Smooth muscle cell (in vitro differentiated cells): ENCODE results near the gene MUC5B. TPM values are rescaled to one million over a fixed set of nuclear protein-coding genes. Genes with fewer than 3 reads are reported as not detected.

Experiments
- DNase-seq: peaks from one replicate; lab custom pipeline; 2025; ENCODE audit not compliant: unreplicated experiment; lab: John Stamatoyannopoulos, UW
- H2AFZ ChIP-seq: fragments of 200-600 bp; sonication (generic); 2 replicates; pipeline ENCODE4 v1.6.0; 2016; ENCODE audit warnings: antibody characterized with exemption, low read depth, mild to moderate bottlenecking
- H3F3A ChIP-seq: fragments of 200-600 bp; sonication (generic); 2 replicates; pipeline ENCODE4 v1.6.0; 2017; ENCODE audit warnings: antibody characterized with exemption, low read depth
- H3K27ac ChIP-seq: fragments of 200-600 bp; sonication (generic); 2 replicates; pipeline ENCODE4 v1.5.1; 2016; ENCODE audit warnings: low read depth, mild to moderate bottlenecking
- H3K27me3 ChIP-seq: fragments of 200-600 bp; sonication (generic); 2 replicates; pipeline ENCODE4 v1.6.1; 2016; ENCODE audit warnings: low read depth, mild to moderate bottlenecking
- H3K36me3 ChIP-seq: fragments of 200-600 bp; sonication (generic); 2 replicates; pipeline ENCODE4 v1.5.1; 2016; ENCODE audit warnings: low read depth
- H3K4me1 ChIP-seq: fragments of 200-600 bp; sonication (generic); 2 replicates; pipeline ENCODE4 v1.5.1; 2016; ENCODE audit warnings: low read depth
- H3K4me2 ChIP-seq: fragments of 200-600 bp; sonication (generic); 2 replicates; pipeline ENCODE4 v1.6.0; 2016; ENCODE audit warnings: mild to moderate bottlenecking
- H3K4me3 ChIP-seq: fragments of 200-600 bp; sonication (generic); 2 replicates; pipeline ENCODE4 v1.5.1; 2016; ENCODE audit warnings: mild to moderate bottlenecking
- H3K79me2 ChIP-seq: fragments of 200-600 bp; sonication (generic); 2 replicates; pipeline ENCODE4 v1.6.0; 2016; ENCODE audit warnings: low read depth, mild to moderate bottlenecking
- H3K9ac ChIP-seq: fragments of 200-600 bp; sonication (generic); 2 replicates; pipeline ENCODE4 v1.6.0; 2016; ENCODE audit warnings: low read depth
- H3K9me3 ChIP-seq: fragments of 200-600 bp; sonication (generic); replicated peaks from 2 replicates; pipeline ENCODE4 v1.5.1; 2016; ENCODE audit warnings: low read depth
- H4K20me1 ChIP-seq: fragments of 200-600 bp; sonication (generic); 2 replicates; pipeline ENCODE4 v1.6.0; 2016; ENCODE audit warnings: low read depth
- WGBS: methylation state at CpG from one replicate; pipeline ENCODE4 v1.1.7; 2016; ENCODE audit warnings: low lambda C conversion rate; 5-methylcytosine and 5-hydroxymethylcytosine counted together
- polyA plus RNA-seq: library from polyadenylated mRNA; unstranded; fragments of >200 nt; fragmentation: Nextera tagmentation; extraction: Ambion mirVana; gene quantifications from 2 replicates; pipeline ENCODE4 v1.2.1, GENCODE V29; 2016
- total RNA-seq: library from RNA; depleted of rRNA; stranded (reverse); fragments of >200 nt; gene quantifications from 2 replicates; pipeline ENCODE4 v1.2.3, GENCODE V29; 2014
- TF ChIP-seq, protein P1 (sequence below): fragments of 200-600 bp; sonication (generic); IDR thresholded peaks from 2 replicates; pipeline ENCODE4 v1.5.1; 2017; ENCODE audit warnings: borderline replicate concordance, mild to moderate bottlenecking, antibody characterized with exemption; ENCODE audit not compliant: insufficient read depth, poor library complexity, severe bottlenecking

Gene MUC5B
- total and polyA plus RNA-seq, 2 experiments from 2014 or later = not detected

DNA sequence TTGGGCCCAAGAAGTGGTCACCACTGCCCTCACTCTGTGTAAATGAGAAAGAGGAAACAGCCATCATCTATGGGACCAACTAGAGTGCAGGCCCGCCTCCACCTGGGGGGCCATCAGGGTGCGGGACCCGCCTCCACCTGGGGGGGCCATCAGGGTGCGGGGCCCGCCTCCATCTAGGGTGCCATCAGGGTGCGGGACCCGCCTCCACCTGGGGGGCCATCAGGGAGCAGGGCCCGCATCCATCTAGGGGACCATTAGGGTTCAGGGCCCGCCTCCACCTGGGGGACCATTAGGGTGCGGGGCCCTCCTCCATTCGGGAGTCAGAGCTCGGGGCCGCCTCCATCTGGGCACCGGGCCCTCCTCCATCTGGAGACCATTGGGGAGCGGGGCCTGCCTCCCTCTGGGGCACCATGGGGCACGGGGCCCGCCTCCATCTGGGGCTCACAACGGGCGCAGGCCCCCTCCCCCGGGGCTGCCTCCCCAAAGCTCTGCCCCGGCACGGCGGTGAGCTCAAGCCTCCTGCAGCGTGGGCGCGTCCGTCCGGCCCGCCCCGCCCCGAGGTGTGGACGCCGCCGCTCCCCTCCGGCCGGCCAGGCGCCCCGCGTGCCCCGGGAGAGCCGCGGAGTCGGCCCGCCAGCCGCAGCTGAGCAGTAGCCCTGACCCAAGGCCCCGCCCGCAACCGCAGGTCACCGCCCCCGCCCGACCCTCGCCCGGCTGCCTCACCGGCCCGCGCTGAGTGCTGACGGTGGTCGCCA is 86.1 kb downstream of the MUC5B start:
- no peak for DNase-seq
- 27% methylated on average over 17 of the region's 58 CpGs for WGBS
- Histone ChIP-seq H3K9ac (peak overlapping the region; percentile 83), H3K4me2 (peak overlapping the region; percentile 97), H4K20me1 (peaks cover 50% of the 10 kb centered on the region), H3K4me3 (peak overlapping the region; percentile 86), H3K36me3 (no peaks in the 10 kb centered on the region), H3K27me3 (no peaks in the 10 kb centered on the region), H3K4me1 (peaks cover 4% of the 10 kb centered on the region), H3K79me2 (peaks cover 55% of the 10 kb centered on the region), H3F3A (no peaks in the 10 kb centered on the region), H3K27ac (peak overlapping the region; percentile 80), H3K9me3 (no peaks in the 10 kb centered on the region), H2AFZ (no peak overlapping the region)
- TF ChIP-seq, protein P1, sequence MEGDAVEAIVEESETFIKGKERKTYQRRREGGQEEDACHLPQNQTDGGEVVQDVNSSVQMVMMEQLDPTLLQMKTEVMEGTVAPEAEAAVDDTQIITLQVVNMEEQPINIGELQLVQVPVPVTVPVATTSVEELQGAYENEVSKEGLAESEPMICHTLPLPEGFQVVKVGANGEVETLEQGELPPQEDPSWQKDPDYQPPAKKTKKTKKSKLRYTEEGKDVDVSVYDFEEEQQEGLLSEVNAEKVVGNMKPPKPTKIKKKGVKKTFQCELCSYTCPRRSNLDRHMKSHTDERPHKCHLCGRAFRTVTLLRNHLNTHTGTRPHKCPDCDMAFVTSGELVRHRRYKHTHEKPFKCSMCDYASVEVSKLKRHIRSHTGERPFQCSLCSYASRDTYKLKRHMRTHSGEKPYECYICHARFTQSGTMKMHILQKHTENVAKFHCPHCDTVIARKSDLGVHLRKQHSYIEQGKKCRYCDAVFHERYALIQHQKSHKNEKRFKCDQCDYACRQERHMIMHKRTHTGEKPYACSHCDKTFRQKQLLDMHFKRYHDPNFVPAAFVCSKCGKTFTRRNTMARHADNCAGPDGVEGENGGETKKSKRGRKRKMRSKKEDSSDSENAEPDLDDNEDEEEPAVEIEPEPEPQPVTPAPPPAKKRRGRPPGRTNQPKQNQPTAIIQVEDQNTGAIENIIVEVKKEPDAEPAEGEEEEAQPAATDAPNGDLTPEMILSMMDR = no peak

DNA sequence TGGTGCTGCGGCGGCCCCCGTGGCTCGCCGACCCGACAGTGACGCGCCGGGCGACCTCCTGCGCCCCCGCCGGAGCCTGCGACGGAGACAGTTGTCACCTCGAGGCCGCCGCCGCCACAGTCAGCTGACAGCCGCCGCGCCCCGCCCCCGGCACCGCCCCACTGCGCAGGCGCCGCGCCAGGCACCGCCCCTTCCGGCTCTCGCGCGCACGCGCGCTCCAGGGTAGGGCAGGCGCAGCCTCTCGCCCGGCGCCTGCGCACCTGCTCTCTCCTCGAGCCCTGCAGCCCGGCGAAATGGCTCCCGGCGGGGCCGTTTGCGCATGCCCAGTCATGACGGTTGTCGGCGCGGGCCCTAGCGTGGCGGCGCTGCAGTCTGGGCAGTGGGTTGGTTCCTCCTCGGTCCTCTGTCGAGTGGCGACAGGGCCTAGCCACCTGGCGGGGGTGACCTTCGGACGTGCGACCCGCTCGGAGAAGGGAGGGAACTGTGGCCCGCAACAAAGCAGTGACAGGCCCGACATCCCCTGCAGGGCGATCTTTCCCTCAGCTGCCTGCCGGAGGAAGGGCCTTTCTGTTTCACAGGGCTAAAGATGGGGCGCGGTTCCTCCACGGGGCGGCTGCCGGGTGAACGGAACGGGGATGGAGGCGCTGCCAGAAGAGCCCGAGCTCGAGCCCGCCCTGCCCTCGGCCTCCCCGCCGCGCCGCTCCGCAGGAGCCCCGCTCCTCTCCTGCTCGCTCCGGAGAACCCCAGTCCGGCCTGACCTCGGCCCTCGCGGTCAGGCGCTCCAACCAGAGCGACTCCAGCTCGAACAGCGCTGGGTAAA is 86.8 kb downstream of the MUC5B start, which contains the start of gene TOLLIP:
TSS of gene TOLLIP (minus strand) at position 135 of the 820 bp plus-strand sequence. CDS start at position 1, 134 bp downstream.
- WGBS = 5% methylated on average over 55 of the region's 97 CpGs

DNA sequence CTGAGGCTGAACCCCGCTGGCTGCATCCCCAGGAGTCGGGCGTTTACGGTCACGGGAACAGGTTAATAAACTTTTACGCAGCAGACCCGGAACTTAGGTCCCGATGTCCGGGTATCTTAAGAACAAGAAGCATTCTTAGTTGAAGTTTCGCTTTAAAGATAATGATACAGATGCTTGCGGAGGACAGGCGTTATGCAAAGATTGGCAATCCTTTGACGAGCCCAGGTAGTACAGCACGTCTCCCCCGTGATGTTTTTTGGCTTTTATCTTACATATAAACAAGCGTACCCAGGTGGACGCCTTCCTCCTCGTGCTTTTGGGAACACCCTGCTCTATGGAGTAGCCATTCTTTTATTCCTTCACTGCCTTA is 87.4 kb downstream of the MUC5B start:
- Histone ChIP-seq H4K20me1 (peaks cover 36% of the 10 kb centered on the region), H3F3A (no peaks in the 10 kb centered on the region), H3K27ac (no peak overlapping the region), H3K9ac (peak overlapping the region; percentile 56), H3K4me3 (peak overlapping the region; percentile 86), H3K4me2 (peak overlapping the region; percentile 87), H3K4me1 (peaks cover 4% of the 10 kb centered on the region), H3K9me3 (no peaks in the 10 kb centered on the region), H3K27me3 (no peaks in the 10 kb centered on the region), H3K79me2 (peaks cover 41% of the 10 kb centered on the region), H3K36me3 (no peaks in the 10 kb centered on the region), H2AFZ (peak overlapping the region; percentile 94)
- TF ChIP-seq, protein P1 = no peak
- WGBS = 87% methylated on average over 18 of the region's 18 CpGs
- no peak for DNase-seq

More for the DNA sequence above, 86.8 kb downstream of the MUC5B start, which contains the start of gene TOLLIP:
- H3K4me3 ChIP-seq = peak within 1 kb of the TSS; percentile 86
- H3K4me2 ChIP-seq = peak within 1 kb of the TSS; percentile 97
- no peaks in the 10 kb centered on the region for H3K9me3 ChIP-seq
- peak within 1 kb of the TSS; percentile 83 for H3K9ac ChIP-seq
- DNase-seq = peak; percentile 94
- peak within 1 kb of the TSS; percentile 80 for H3K27ac ChIP-seq
- peaks cover 42% of the 10 kb centered on the region for H4K20me1 ChIP-seq
- peaks cover 47% of the 10 kb centered on the region for H3K79me2 ChIP-seq
- H3F3A ChIP-seq = no peaks in the 10 kb centered on the region
- H2AFZ ChIP-seq = peak within 1 kb of the TSS; percentile 94
- TF ChIP-seq, protein P1 = no peak
- no peaks in the 10 kb centered on the region for H3K36me3 ChIP-seq
- no peaks in the 10 kb centered on the region for H3K27me3 ChIP-seq
- H3K4me1 ChIP-seq = peaks cover 4% of the 10 kb centered on the region
